GM21367 (cell line): ENCODE measurements around the gene TMED1.

Experiments
- ATAC-seq: cut with Tn5 transposase; IDR thresholded peaks from one replicate; pipeline ENCODE4 v1.9.1; 2021; ENCODE audit not compliant: unreplicated experiment

The TMED1 gene

DNA sequence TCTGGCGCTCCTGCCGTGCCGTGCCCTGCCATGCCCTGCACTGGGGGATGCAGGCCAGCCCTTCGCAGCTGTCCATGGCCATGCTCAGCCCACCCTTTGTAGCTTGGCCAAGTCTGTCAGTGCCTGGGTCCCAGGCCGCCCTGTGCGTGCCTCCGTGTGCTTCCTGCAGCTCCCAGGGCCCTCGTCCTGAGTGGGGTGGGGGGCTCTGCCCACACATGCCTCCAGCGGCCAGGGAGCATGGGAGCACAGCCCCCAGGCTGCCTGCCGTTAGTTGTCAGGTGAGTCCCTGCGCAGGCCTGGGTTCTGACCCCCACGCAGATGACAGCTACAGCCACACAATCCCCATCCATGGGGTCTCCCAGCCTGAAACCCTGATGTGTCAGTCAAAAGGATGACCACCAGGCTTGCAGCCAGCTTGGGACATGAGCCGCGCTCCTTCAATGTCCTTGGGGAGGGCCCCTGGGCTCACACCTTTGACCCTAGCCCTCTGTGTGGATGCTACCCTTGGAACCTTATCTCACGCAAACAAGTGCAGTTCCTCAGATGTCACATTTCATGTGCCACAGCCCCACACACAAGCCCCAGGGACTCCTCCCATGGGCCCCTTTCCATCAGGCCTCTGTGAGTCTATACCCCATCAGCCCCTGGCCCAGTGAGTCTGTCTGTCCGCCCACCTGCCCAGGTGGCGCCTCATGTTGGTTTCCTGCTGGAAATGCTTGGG lies 24.5 kb downstream of the TMED1 start:
- ATAC-seq, result no peak

DNA sequence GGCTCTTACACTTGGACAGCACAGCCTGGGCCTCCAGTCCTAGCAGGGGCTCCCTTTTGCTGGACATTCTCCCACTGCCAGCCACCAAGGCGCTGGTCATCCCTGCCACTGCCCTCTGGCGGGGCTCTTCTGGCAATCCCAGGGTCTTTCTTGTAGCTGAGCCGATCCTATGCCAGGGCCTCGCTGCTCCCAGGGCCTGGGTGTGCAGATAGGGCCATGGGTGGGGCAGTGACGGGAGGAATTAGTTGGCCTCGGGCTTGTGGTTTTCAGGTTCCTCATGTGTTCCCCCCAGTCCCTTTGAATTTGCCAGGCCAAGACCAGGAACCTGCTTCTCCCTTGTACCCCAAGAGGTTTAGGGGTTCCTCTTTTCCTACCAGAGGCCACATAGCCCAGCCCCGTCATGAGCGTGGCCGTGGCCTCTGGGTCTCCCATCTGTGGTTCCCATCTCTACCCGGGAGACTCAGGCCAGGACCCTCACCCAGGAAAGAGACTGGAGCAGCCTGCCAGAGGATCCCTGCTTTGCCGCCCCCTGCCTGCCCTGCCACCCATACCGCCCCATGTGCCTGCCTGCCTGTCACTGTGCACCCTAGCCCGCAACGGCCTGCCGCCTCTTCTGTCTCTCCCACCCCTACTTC lies 26.2 kb downstream of the TMED1 start:
- ATAC-seq, result no peak

DNA sequence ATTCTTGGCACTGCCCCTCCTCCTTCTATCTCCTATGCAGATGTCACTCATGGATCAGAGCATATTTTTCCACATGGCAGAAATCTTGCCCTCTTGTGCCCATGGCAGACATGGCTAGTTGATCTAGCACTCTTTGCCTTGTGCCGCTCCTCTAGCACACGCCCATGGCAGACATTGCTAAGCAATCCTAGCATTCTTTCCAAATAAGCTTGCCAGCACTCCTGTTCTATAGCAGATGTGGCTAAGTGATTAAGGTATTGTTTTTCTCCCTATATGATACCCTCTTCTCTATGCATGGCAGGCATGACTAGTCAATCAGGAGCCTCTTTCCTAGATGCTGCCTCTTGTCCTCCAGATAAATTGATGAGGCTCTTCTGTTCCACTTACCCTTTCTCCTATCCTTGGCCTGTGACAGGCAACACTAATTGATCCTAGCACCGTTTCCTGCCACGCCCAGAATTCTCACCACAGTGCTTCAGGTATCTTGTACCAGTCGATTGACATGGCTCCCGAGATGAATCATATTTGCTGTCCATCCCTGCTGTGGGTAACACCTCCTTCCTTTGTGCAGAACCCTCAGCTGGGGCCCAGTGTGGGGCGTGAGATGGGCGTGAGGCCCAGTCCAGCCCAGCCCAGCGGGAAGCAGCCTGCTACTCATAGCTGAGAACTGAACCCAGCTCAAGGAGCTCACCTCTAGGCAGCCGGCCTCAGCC lies 26.9 kb downstream of the TMED1 start:
- ATAC-seq, result no peak

DNA sequence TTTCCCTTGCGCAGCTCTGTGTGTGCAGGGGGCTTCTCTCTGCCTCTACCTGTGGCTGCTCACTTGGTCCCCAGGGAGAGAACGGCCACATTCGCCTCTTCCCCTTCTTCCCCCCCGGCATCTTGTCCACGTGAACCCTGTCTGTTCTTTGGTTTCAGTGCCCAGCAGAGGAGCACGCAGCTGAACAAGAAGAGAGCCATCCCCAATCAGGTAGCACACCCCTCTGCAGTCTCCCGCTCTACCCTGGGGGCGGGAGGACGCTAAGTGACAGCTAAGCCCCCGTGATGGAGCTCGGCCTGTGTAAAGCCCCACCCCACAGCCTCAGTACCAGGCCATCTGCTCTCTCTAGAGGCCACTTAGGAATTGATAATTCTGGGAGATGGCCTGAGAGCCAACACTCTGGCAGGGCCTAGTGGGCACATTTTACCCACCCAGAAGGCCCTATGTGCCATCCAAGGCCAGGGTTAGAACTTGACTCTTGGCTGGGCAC lies 30.2 kb downstream of the TMED1 start:
- no peak for ATAC-seq

DNA sequence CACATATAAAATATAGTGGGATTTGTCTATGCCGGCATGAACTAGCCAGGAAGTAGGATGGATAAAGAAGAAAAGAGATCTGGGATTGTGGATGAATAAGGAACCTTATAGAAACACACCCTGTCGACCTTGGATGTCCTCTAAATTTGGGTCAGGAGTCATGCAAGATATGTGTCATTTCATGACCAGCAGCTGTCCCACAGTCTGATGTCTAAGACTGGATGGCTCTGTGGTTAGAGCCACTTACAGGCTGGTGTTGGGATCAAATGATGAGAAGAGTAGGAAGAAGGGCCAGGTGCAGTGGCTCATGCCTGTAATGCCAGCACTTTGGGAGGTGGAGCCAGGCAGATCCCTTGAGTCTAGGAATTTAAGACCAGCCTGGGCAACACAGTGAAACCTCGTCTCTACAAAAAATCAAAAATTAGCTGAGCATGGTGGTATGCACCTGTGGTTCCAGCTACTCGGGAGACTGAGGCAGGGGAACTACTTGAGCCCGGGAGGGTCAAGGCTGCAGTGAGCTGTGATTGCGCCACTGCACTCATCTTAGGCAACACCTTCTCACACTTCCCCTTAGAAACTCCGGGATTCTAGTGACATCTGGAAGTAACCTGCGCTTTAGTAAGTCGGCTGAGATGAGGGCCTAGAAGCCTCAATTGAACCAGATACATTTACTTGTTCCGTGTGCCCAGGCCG lies 30.8 kb downstream of the TMED1 start:
- ATAC-seq, result no peak

DNA sequence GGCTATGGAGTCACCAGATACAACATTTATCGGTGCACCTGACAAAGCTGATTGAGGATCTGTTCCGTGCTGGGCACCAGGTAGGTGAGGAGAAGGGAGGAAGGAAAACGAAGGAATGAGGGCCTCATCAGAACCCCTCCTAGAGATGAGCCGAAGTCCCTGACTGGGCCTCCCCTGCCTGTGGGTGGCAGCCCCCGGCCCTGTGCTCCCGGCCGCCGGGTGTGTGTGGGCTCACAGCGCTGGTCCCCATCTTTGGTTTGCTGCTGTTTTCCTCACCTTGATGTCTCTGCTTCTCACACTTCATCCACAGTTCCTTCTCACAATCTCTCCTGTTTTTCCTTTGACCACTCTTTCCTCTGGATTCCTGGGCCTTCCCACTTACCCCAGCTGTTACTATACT lies 32.8 kb downstream of the TMED1 start:
- ATAC-seq, result no peak

DNA sequence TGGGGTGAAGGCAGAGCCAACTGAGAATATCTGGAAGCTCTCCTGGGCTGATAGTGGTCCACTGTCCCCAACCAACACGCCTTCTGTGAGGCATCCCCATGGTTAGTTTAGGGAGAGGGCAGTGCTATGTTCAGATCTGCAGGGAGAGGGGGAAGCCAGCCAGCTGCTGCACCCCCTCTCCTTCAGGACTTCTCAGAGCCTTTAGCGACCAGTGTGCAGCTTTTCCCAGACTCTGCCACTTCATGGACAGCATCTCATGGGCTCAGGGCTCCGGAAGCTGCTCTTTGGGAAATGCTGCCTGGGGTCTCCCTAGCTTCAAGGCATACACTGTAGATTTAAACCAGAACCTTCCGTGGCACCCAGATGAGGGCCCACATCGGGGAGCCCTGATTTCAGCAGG lies 33.5 kb downstream of the TMED1 start:
- ATAC-seq, result no peak

DNA sequence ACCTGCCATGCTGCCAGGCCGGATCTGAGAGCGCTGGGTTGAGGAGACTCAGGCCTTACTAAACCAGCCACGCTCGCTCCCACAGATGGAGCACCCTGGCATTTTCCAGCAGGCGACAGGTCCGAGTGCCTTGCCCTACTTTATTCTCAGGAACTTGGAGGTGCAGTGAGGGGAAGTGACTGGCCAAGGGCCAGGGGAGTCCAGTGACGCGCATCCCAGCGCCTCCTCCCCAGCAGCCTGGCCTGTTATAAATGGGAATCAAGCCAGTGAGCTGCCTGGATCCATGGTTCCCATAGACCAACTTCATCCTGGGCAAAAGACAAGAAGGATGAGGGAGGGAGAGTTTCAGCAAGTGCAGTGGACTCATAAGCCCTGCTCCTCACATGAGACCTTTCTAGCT lies 35.5 kb downstream of the TMED1 start:
- no peak for ATAC-seq

DNA sequence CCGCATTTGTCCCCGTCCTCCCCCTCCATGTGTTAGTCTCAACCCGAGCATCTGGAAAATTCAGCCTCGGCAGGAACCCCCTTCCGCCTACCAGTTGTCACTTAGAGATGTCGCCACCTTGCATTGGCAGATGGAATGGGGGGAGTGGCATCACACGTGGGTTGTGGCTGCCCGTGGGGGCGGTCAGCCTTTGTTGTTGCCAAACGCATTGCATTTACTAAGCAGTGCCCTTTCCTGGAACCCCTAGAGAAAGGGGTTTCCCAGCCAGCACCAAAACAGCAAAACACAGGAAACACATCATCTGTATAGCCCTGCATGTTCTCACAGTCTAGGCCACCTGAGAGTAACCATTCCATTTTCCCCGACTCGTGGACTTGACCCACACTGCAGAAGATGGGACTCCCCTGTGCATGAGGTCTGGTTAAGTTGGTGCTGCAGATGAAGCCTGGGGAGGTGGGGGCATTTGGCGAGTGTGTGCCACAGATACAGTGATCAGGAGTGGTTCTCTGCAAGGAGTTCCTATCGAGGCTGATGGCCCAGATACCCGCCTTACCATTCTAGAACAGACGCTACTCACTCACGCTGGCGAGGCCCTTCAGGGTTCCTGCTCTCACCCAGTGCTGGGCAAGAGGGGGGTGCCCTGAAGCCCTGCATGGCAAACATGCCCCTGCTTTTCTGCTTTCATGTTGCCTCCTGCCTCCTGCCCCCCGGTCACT lies 38.3 kb downstream of the TMED1 start:
- no peak for ATAC-seq

DNA sequence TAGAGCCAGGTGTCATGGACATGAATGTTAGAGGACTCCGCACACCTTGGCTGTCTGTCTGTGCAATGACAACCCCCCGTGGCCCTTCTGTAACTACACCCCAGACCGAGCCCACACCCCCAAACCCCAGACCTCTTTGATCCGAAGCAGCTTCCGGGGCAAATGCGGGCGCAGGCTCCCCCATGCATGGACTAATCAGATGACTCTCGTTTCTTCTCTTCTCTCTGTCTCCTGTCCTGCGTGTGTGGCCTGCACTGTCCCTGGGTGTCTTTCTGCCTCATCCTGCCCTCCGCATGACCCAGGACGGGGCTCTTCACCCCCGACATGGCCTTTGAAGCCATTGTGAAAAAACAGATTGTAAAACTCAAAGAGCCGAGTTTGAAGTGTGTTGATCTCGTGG lies 38.9 kb downstream of the TMED1 start:
- no peak for ATAC-seq

DNA sequence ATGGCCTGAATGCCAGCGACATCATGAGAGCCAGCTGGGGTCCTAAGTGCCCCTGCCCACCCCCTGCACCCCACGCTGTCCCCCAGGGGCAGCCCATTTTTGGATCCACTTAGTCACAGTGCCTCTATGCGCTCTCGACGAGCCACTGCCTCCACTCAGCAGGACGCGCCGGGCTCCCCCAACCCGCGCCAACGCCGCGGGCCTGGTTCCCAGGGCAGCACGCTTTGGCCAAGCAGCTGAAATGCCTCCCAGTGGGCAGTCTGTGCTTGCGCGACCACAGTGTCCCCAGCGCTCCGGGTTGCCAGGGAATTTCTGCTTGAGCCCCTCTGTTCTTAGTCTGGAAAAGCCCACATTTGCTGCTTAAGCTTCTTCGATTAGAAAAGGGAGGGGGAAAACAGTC lies 39.4 kb downstream of the TMED1 start:
- no peak for ATAC-seq

DNA sequence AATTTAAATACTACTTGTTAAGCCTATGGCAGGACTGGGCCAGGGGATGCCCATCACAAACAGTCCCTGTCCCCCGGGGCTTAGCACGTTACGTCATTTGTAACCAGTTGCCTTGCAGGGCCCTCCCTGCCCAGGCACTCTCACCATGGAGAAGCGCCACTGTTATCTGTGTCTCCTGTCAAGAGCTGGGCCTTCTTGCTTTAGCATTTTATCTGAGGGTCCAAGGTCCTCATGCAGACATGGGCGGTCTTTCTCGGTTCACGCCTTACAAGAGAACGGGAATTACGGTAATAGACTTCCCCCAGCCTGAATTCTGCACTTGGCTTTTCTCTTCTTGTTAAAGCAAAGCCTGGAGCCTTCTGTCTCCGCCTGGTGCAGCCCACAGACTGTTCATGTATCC lies 46.1 kb downstream of the TMED1 start:
- ATAC-seq, result no peak

DNA sequence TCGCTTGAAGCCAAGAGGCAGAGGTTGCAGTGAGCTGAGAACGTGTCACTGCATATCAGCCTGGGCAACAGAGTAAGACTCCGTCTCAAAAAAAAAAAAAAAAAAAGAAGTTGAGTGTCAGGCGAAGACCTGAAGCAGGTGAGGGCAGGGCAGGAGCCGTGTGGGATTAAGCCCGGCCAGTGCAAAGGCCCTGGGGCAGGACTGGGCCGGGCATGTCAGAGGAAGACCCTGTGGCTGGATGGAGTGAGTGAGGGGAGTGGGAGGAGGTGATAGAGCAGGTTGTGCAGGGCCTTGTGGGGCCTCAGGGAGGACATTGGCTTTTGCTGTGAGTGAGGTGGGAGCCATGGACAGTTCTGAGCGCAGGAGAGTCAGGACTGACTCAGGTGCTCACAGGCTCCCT lies 47.9 kb downstream of the TMED1 start:
- ATAC-seq, result no peak

DNA sequence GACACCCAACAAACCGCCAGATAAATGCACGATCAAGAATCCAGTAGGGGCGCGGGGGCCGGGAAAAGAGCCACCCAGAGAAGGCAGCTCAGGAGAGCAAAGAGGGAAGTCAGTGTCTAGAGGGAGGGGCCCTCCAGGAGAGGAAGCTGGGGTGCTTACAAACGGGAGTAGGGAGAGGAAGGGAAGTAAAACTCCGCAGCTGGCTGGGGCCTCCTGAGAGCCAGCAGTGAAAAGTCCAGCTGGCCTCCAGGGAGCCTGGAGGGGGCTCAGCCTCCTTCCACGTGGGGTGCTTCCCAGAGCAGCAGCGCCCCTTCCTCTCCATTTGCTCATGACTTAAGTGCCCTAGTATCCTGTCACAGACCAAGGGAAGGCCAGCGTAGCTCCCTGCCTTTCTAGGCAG lies 51.8 kb downstream of the TMED1 start:
- no peak for ATAC-seq

DNA sequence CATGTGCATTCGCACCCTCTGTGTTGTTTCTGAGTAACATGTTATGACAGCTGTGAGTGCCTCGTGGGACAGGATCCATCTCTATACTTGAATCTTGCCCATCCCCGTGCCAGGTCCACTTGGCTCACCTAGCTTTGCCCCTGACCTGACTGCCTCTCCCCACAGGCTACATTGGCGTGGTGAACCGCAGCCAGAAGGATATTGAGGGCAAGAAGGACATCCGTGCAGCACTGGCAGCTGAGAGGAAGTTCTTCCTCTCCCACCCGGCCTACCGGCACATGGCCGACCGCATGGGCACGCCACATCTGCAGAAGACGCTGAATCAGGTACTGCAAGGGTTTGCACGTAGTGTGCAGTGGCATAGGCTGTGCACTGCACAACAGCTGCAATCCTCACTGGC lies 53.2 kb downstream of the TMED1 start:
- ATAC-seq, result no peak
